ENCODE data around the gene CPO. TPM values are rescaled to one million over a fixed set of nuclear protein-coding genes. Genes with fewer than 3 reads are reported as not detected.

The CPO gene
- total and polyA plus RNA-seq, 9 of the 15 experiments (the other 6 are each of a cell fraction or from before 2014, with no cell fraction given) = not detected

DNA sequence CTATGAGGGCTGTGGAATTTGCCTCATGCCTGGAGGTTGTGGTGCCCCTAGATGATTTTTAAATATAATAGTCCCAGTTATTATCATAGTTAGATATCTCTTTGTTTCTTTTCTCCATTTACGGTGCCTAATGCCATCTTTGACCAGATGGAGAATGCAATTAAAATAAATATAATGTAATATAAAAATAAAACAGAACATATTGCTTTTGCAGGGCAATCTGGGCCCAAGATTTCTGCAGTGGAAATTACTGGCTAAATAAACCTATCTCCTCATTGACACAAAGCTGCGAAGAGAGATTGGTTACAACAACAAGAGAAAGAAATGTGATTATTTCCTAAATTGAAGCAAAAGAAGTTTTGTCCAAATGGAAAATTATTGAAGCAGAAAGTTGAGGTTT is 51.8 kb downstream of the CPO start:
- no peaks in the 10 kb centered on the region for H3K9me1 ChIP-seq (ENCODE audit: control insufficient read depth, insufficient read depth, low read length)
- no peak overlapping the region for H3K27ac ChIP-seq (ENCODE audit: extremely low read depth, low read depth, low read length)
- ATAC-seq (no peak), DNase-seq (ENCODE audit: extremely low read depth in 1 of 4, low spot score in 3 of 4) (no peak), FAIRE-seq (no peak)
- 0% methylated on average over 2 of the region's 2 CpGs for WGBS (ENCODE audit: insufficient coverage, low coverage, missing lambda C conversion rate)
- ChIA-PET CTCF (ENCODE audit: low intra/inter-chr PET ratio) (no interaction called here), POLR2A (interaction anchor here (0.6 kb wide), 1 partner anchor 347 kb away, joined by 3 read pairs; no protein-coding TSS in a partner anchor)
- no peaks in the 10 kb centered on the region for H4K20me1 ChIP-seq (replicated peaks; ENCODE audit: control insufficient read depth, insufficient read depth, low read length)
- H3K36me3 ChIP-seq (ENCODE audit: control insufficient read depth, insufficient read depth, low read length) = no peaks in the 10 kb centered on the region
- no peak for TF ChIP-seq MCM7 (IDR thresholded peaks at IDR 0.05)
- TF ChIP-seq, protein P1, sequence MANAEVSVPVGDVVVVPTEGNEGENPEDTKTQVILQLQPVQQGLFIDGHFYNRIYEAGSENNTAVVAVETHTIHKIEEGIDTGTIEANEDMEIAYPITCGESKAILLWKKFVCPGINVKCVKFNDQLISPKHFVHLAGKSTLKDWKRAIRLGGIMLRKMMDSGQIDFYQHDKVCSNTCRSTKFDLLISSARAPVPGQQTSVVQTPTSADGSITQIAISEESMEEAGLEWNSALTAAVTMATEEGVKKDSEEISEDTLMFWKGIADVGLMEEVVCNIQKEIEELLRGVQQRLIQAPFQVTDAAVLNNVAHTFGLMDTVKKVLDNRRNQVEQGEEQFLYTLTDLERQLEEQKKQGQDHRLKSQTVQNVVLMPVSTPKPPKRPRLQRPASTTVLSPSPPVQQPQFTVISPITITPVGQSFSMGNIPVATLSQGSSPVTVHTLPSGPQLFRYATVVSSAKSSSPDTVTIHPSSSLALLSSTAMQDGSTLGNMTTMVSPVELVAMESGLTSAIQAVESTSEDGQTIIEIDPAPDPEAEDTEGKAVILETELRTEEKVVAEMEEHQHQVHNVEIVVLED (CRISPR knock-in tag; IDR thresholded peaks at IDR 0.05) = no peak
- no peak overlapping the region for H2AFZ ChIP-seq (ENCODE audit: low read depth, low read length)
- H3K79me2 ChIP-seq (ENCODE audit: control insufficient read depth, insufficient read depth, low read length) = no peaks in the 10 kb centered on the region
- intact Hi-C loops (cut with micrococcal nuclease) = no loop called here
- no peak overlapping the region for H3K4me2 ChIP-seq (ENCODE audit: insufficient read depth, low read length)
- in situ Hi-C loops (cut with MboI) = loop anchor here (25.0 kb wide), 1 partner anchor 471 kb away; no protein-coding TSS in a partner anchor
- no peaks in the 10 kb centered on the region for H3K27me3 ChIP-seq (ENCODE audit: control insufficient read depth in 2 of 2, insufficient read depth in 2 of 2, low read length in 2 of 2)
- BruUV-seq (replicated peaks) = no TSS peak
- H3K9ac ChIP-seq (ENCODE audit: insufficient read depth in 1 of 2, low read depth in 2 of 2, low read length in 2 of 2) = no peak overlapping the region
- no peaks in the 10 kb centered on the region for H3K9me3 ChIP-seq (replicated peaks; ENCODE audit: control insufficient read depth, insufficient read depth, low read depth, low read length)
- no peaks in the 10 kb centered on the region for H3K4me1 ChIP-seq (replicated peaks in 1 of 2; ENCODE audit: control insufficient read depth in 2 of 2, insufficient read depth in 2 of 2, low read length in 2 of 2)
- H3K4me3 ChIP-seq = no peak overlapping the region

DNA sequence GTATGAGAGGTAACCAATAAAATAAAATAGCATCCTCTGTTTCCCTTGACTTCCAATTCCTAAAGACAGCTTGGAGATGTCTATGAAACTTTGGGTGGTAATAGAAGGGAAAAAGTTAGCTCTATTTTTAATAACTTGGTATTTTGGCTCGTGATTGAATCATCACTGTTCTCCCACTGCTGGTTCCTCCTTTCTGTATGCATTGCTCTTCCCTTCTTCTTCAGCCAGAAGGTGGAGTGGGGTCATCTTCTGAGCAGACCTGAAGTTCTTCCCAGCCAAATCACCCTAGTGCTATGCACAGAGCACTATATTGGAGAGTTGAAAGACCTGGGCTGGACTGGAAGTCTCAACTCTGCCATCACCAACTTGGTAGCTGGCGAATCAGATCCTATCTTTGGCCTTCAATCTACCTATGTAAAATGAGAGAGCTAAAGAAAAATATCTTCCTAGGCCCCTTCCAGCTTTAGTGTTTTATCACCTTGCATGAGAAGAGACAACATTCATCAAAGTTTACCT is 54.1 kb downstream of the CPO start:
- in situ Hi-C loops (cut with MboI) = loop anchor here (25.0 kb wide), 1 partner anchor 469 kb away; no protein-coding TSS in a partner anchor
- intact Hi-C loops (cut with micrococcal nuclease) = no loop called here
- Histone ChIP-seq H3K27ac (ENCODE audit: extremely low read depth, low read depth, low read length) (no peak overlapping the region), H2AFZ (ENCODE audit: low read depth, low read length) (no peak overlapping the region), H3K4me3 (no peak overlapping the region), H4K20me1 (replicated peaks; ENCODE audit: control insufficient read depth, insufficient read depth, low read length) (no peaks in the 10 kb centered on the region), H3K4me2 (ENCODE audit: insufficient read depth, low read length) (no peak overlapping the region), H3K4me1 (replicated peaks in 1 of 2; ENCODE audit: control insufficient read depth in 2 of 2, insufficient read depth in 2 of 2, low read length in 2 of 2) (no peaks in the 10 kb centered on the region), H3K9ac (ENCODE audit: insufficient read depth in 1 of 2, low read depth in 2 of 2, low read length in 2 of 2) (no peak overlapping the region), H3K79me2 (ENCODE audit: control insufficient read depth, insufficient read depth, low read length) (no peaks in the 10 kb centered on the region), H3K27me3 (ENCODE audit: control insufficient read depth in 2 of 2, insufficient read depth in 2 of 2, low read length in 2 of 2) (no peaks in the 10 kb centered on the region), H3K36me3 (ENCODE audit: control insufficient read depth, insufficient read depth, low read length) (no peaks in the 10 kb centered on the region), H3K9me3 (replicated peaks; ENCODE audit: control insufficient read depth, insufficient read depth, low read depth, low read length) (no peaks in the 10 kb centered on the region), H3K9me1 (ENCODE audit: control insufficient read depth, insufficient read depth, low read length) (no peaks in the 10 kb centered on the region)
- ChIA-PET CTCF (ENCODE audit: low intra/inter-chr PET ratio) (no interaction called here), POLR2A (no interaction called here)
- no TSS peak for BruUV-seq (replicated peaks)
- no peak for FAIRE-seq
- ATAC-seq = no peak
- DNase-seq (ENCODE audit: extremely low read depth in 1 of 4, low spot score in 3 of 4) = no peak
- 8% methylated on average over 1 of the region's 2 CpGs for WGBS (ENCODE audit: insufficient coverage, low coverage, missing lambda C conversion rate)
- TF ChIP-seq, protein P2, sequence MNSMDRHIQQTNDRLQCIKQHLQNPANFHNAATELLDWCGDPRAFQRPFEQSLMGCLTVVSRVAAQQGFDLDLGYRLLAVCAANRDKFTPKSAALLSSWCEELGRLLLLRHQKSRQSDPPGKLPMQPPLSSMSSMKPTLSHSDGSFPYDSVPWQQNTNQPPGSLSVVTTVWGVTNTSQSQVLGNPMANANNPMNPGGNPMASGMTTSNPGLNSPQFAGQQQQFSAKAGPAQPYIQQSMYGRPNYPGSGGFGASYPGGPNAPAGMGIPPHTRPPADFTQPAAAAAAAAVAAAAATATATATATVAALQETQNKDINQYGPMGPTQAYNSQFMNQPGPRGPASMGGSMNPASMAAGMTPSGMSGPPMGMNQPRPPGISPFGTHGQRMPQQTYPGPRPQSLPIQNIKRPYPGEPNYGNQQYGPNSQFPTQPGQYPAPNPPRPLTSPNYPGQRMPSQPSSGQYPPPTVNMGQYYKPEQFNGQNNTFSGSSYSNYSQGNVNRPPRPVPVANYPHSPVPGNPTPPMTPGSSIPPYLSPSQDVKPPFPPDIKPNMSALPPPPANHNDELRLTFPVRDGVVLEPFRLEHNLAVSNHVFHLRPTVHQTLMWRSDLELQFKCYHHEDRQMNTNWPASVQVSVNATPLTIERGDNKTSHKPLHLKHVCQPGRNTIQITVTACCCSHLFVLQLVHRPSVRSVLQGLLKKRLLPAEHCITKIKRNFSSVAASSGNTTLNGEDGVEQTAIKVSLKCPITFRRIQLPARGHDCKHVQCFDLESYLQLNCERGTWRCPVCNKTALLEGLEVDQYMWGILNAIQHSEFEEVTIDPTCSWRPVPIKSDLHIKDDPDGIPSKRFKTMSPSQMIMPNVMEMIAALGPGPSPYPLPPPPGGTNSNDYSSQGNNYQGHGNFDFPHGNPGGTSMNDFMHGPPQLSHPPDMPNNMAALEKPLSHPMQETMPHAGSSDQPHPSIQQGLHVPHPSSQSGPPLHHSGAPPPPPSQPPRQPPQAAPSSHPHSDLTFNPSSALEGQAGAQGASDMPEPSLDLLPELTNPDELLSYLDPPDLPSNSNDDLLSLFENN (IDR thresholded peaks at IDR 0.05; ENCODE audit: low read depth in 2 of 2, low read length in 2 of 2) = no peak
- TF ChIP-seq PPARD (CRISPR knock-in tag; IDR thresholded peaks at IDR 0.05) (no peak), BMI1 (IDR thresholded peaks at IDR 0.05; ENCODE audit: low read length) (no peak), ZNF431 (CRISPR knock-in tag; IDR thresholded peaks at IDR 0.05) (no peak), POLR2AphosphoS2 (IDR thresholded peaks at IDR 0.05; ENCODE audit: low read length) (no peak), SRSF9 (IDR thresholded peaks at IDR 0.05; ENCODE audit: borderline replicate concordance, low read depth, low read length) (no peak), TBL1XR1 (IDR thresholded peaks at IDR 0.05; ENCODE audit: low read length in 2 of 2) (no peak)
